Measurements from ENCODE around the gene CIRBP. TPM values are rescaled to one million over a fixed set of nuclear protein-coding genes. Genes with fewer than 3 reads are reported as not detected.
A peak's percentile ranks its signal among the peaks of the same experiment; 100 is the strongest.

CIRBP gene
- total RNA-seq = 174 and 314 TPM in 2 replicates

GRCh38 chr19:1269065-1269477 lies at the start of gene CIRBP:
TSS of gene CIRBP (plus strand) at chr19:1269332. CDS start at chr19:1270934, 1,602 bp downstream.
- peak; percentile 94 for DNase-seq (ENCODE audit: low read depth)

- no peak for DNase-seq (ENCODE audit: low read depth)
Observed at GRCh38 chr19:1219786-1220476, 49.2 kb upstream of the CIRBP start.

- DNase-seq (ENCODE audit: low read depth) = no peak
Observed at GRCh38 chr19:1220477-1220930, 48.6 kb upstream of the CIRBP start.

- DNase-seq (ENCODE audit: low read depth) = no peak
Observed at GRCh38 chr19:1220976-1221903, 47.9 kb upstream of the CIRBP start.

GRCh38 chr19:1221904-1222255 lies 47.3 kb upstream of the CIRBP start:
- DNase-seq (ENCODE audit: low read depth) = no peak

- no peak for DNase-seq (ENCODE audit: low read depth)
Observed at GRCh38 chr19:1222394-1222793, 46.7 kb upstream of the CIRBP start.

- DNase-seq (ENCODE audit: low read depth) = no peak
Observed at GRCh38 chr19:1223018-1223855, 45.9 kb upstream of the CIRBP start.

GRCh38 chr19:1224047-1224825 lies 44.9 kb upstream of the CIRBP start:
- no peak for DNase-seq (ENCODE audit: low read depth)

GRCh38 chr19:1224847-1225246 lies 44.3 kb upstream of the CIRBP start:
- no peak for DNase-seq (ENCODE audit: low read depth)

- DNase-seq (ENCODE audit: low read depth) = no peak
Observed at GRCh38 chr19:1225440-1226226, 43.5 kb upstream of the CIRBP start.

- DNase-seq (ENCODE audit: low read depth) = no peak
Observed at GRCh38 chr19:1226227-1226518, 43.0 kb upstream of the CIRBP start.

- DNase-seq (ENCODE audit: low read depth) = no peak
Observed at GRCh38 chr19:1226522-1227303, 42.4 kb upstream of the CIRBP start.

- no peak for DNase-seq (ENCODE audit: low read depth)
Observed at GRCh38 chr19:1227304-1228054, 41.7 kb upstream of the CIRBP start.

GRCh38 chr19:1228161-1228957 lies 40.8 kb upstream of the CIRBP start:
- DNase-seq (ENCODE audit: low read depth) = no peak

- DNase-seq (ENCODE audit: low read depth) = no peak
Observed at GRCh38 chr19:1229056-1229923, 39.8 kb upstream of the CIRBP start.

- DNase-seq (ENCODE audit: low read depth) = no peak
Observed at GRCh38 chr19:1229924-1230782, 39.0 kb upstream of the CIRBP start.
